Stimulated activated CD4-positive, alpha-beta T cell treated with anti-CD3 and anti-CD28 coated beads, Interleukin-4, amount 100 ng/mL, for 4 hours (primary cell): ENCODE results near the gene FSTL4.
"Not testable (repeated sequence)": the region's sequence is repeated elsewhere in the genome, so short reads cannot be mapped to it uniquely, and the experiment has no call there.

ENCODE experiments used
- DNase-seq, 2 experiments: peaks; one replicate each; pipeline ENCODE4 v3.0.0-alpha.2; 2020

Gene FSTL4

GRCh38 chr5:133546500-133546899, 65.8 kb downstream of the FSTL4 start:
- DNase-seq: no peak

- no peak for DNase-seq
These were observed 68.0 kb downstream of the FSTL4 start for GRCh38 chr5:133544346-133544745.

- no peak for DNase-seq
These were observed 72.5 kb downstream of the FSTL4 start for GRCh38 chr5:133539818-133540217.

- DNase-seq: no peak
These were observed 73.6 kb downstream of the FSTL4 start for GRCh38 chr5:133538718-133539117.

- not testable (repeated sequence) for DNase-seq
These were observed 77.0 kb downstream of the FSTL4 start for GRCh38 chr5:133535241-133535929.

GRCh38 chr5:133534566-133534965, 77.8 kb downstream of the FSTL4 start:
- no peak for DNase-seq

- no peak for DNase-seq
These were observed 78.8 kb downstream of the FSTL4 start for GRCh38 chr5:133533541-133533940.

- DNase-seq: no peak
These were observed 80.7 kb downstream of the FSTL4 start for GRCh38 chr5:133531594-133531993.

GRCh38 chr5:133531178-133531577, 81.2 kb downstream of the FSTL4 start:
- DNase-seq: no peak

- DNase-seq: no peak
These were observed 82.1 kb downstream of the FSTL4 start for GRCh38 chr5:133530270-133530669.

- no peak for DNase-seq
These were observed 83.5 kb downstream of the FSTL4 start for GRCh38 chr5:133528841-133529240.

- DNase-seq: no peak
These were observed 85.0 kb downstream of the FSTL4 start for GRCh38 chr5:133527311-133527710.

GRCh38 chr5:133526368-133526767, 86.0 kb downstream of the FSTL4 start:
- DNase-seq: no peak

- DNase-seq: no peak
These were observed 87.2 kb downstream of the FSTL4 start for GRCh38 chr5:133525126-133525525.

GRCh38 chr5:133524666-133525065, 87.7 kb downstream of the FSTL4 start:
- DNase-seq: no peak

- DNase-seq: no peak
These were observed 88.3 kb downstream of the FSTL4 start for GRCh38 chr5:133523961-133524586.

- no peak for DNase-seq
These were observed 89.2 kb downstream of the FSTL4 start for GRCh38 chr5:133523013-133523658.

- DNase-seq: no peak
These were observed 90.5 kb downstream of the FSTL4 start for GRCh38 chr5:133521801-133522200.

GRCh38 chr5:133520991-133521706, 91.2 kb downstream of the FSTL4 start:
- no peak for DNase-seq

- no peak for DNase-seq
These were observed 92.3 kb downstream of the FSTL4 start for GRCh38 chr5:133520062-133520461.

GRCh38 chr5:133519191-133519590, 93.2 kb downstream of the FSTL4 start:
- DNase-seq: no peak

- no peak for DNase-seq
These were observed 97.9 kb downstream of the FSTL4 start for GRCh38 chr5:133514456-133514855.

GRCh38 chr5:133512896-133513295, 99.4 kb downstream of the FSTL4 start:
- DNase-seq: no peak
